NCI-H128 (cell line): ENCODE results near the gene TCTN2.

Experiments
- DNase-seq: peaks from one replicate; lab custom pipeline; 2025; ENCODE audit not compliant: unreplicated experiment; lab: John Stamatoyannopoulos, UW

The TCTN2 gene

DNA sequence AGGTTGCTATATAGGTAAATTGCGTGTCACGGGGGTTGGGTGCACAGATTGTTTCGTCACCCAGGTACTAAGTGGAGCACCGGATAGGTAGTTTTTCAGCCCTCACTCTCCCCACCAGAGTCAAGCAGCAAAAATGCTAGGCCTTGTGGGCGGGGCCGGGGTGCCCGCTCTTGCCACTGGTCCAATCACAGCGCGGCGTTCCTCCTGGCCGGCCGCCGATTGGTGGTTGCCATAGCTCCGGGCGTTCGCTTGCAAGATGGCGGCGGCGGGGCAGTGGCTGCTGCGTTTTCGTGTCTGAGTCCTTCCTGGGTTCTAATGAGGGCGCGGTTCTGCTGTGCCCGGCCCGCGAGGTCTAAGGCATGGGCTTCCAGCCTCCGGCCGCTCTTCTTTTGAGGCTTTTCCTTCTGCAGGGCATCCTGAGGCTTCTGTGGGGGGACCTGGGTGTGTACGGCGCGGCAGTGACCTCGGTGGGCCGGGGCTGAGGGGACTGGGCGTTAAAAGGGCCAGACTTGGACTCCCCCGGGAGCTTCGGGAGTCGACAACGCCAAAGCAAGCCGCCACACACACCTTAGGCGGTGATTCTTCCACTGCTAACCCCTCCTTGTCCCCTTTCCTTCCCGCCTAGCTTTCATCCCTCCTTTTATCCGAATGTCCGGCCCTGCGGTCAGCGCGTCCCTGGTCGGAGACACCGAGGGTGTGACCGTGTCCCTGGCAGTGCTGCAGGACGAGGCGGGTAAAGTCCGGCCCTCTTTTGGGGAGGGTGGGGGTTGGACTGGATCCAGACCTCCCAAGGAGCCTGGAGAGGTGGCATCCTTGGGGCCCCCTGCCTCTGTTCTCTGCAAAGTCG, at the start of gene TCTN2:
TSS of gene TCTN2 (plus strand) at position 232 of the 847 bp plus-strand sequence. CDS start at position 360, 128 bp downstream.
- peak; percentile 85 for DNase-seq

DNA sequence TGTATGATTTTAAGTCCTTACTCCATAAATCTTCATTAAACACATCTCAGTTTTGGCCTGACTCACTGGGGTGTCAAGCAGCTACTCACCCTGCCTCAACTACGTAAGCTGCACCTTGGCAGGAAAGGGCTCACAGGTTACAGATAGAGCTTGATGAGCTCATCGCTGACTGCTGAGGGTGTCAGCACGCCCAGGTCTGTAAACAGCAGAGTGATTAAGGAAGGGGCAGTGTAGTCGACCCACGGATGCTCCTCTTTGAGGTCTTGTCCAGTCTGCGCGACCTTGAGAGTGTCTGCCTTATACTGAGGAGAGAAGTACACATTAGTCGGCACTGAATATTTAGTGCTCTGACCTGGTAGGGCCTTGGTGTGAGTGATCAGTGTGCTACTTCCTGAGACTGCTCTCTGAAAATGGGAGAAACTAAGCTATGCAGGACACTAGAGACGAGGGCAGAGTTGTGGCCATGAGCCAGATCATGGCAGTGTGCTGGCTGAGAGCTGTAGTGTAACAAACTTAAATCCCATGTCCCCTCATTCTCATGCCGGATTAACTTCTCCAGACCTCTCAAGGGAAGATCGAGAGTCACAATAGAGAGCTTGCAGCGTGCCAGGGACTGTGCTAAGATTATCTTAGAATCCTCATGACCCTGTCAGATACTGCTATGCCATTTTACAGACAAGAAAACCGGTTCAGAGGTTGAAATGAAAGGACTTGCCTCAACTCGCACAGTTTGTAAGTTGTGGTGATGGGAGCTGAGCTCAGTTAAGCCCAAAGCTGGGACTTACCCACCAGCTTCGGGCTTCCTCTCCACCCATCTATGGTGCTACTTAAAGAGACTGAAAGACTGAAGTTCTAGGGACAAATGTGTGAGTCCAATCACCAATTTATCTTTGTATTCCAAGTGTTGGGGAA, 49.0 kb upstream of the TCTN2 start:
- DNase-seq, result no peak

DNA sequence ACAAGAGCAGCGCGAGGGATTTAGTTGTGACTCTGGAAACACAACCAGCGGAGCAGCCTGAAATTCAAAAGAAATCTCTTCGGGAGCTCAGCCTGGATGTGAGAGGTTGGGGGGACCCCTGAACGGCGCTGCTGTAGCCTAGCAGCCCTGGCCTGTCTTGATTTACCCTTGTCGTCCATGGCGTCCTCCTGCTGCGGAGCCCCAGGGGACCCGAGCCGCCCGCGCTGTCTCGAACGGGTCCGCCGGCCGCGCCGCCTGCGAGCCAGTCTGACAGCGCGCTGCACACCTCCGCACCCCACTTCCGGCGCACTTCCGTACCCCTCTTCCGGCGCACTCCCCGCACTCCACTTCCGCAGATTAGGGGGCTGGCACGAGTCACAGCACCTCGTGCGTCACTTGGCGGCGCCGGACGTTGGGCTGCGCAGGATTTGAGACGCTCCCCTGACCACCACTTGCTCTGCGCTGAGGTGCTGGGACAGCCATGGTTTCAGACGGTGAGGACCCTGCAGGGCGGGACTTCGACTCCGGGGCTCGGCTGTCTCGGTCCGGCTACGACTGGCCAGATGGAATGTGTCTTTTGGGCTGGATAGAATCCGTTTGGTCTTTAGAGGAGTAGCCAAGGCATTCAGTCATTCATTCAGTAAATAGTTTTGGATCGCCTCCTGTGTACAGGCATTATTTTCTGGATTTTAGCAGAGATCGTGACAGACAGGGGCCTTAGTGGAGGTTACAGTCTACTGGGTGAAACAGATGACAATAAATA, 37.4 kb upstream of the TCTN2 start, which contains the start of the genes EIF2B1 and GTF2H3:
TSS of gene EIF2B1 (minus strand) at position 308 of the 763 bp plus-strand sequence. CDS start at position 179, 129 bp downstream.
TSS of gene GTF2H3 (plus strand) at position 451 of the 763 bp plus-strand sequence. CDS start at position 482, 31 bp downstream.
- DNase-seq, result peak; percentile 93

DNA sequence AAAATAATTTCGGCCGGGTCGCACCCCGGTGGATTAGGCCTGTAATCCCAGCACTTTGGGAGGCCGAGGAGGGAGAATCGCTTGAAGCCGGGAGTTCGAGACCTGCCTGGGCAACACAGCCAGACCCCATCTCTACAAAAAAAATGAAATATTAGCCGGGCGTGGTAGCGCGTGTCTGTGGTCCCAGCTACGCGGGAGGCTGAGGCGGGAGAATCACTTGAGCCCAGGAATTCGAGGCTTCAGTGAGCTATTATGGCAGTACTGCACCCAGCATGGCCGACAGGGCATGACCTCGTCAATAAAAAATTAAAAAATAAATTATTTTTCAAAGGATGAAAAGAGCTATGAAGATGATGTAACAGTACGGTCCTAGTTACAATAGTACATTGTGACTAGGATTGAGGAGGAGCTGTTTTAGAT, 36.8 kb upstream of the TCTN2 start:
- no peak for DNase-seq

DNA sequence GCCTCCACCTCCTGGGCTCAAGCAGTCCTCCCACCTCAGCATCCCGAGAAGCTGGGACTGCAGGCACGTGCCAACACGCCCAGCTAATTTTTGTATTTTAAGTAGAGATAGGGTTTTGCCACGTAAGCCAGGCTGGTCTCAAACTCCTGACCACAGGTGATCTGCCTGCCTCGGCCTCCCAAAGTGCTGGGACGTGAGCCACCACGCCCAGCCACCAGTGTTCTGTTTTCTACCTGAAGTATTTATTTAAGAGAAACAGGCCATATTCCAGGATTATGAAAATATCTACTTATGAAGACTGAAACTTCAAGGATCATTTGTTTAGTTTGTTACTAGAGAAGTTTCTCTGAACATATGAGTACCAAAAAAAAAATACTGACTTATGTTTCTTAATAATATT, 27.0 kb upstream of the TCTN2 start:
- DNase-seq, result no peak

DNA sequence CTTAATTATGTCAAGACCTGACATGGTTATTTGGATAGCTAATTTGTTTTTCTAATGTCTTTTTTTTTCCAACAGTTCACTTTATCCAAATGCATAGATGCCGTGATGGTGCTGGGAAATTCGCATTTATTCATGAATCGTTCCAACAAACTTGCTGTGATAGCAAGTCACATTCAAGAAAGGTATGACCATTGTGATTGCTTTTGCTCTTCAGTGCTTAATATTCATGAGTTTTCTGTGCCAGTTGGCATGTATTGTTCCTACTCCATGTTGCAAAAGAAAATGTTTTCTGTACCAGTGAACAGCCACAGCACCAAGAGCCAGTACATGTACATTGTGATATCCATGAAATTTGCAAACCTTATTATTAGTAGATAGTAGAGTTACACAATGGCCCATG, 25.5 kb upstream of the TCTN2 start:
- no peak for DNase-seq

DNA sequence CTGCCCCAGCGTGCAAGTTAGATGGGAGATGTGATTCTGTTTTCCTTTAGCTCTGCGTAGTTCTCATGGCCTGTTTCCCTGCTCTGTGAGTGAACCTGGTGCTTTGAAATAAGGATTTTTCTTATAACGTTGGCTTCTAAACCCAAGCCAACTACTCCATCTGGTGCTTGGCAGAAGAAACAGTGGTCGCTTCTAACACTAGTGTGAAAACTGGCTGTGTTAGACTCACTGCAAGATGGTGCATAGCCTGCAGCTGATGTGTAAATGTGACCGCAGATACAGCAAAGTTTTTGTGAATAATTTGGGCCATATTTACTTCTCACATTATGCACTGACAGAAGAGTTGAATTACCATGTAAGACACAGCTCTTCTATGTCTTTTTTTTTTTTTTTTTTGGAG, 25.0 kb upstream of the TCTN2 start:
- no peak for DNase-seq

DNA sequence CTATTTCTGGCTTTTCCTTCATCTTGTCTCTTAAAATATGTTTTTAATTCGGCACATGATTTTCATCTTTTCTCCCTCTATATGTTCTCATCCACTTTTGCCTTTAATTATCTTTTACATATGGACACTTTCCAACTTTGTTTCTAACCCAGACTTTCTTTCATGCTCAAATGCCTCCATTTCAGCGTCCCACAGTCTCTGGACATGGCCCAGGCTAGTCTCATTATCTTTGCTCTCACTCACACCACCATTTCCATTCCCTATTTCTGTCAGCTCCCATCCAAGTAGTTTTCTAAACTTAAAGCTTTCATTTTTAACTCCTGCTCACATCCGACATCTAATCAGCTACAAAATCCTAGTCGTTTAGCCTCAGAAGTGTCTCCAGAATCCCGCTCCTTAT, 22.5 kb upstream of the TCTN2 start:
- no peak for DNase-seq

DNA sequence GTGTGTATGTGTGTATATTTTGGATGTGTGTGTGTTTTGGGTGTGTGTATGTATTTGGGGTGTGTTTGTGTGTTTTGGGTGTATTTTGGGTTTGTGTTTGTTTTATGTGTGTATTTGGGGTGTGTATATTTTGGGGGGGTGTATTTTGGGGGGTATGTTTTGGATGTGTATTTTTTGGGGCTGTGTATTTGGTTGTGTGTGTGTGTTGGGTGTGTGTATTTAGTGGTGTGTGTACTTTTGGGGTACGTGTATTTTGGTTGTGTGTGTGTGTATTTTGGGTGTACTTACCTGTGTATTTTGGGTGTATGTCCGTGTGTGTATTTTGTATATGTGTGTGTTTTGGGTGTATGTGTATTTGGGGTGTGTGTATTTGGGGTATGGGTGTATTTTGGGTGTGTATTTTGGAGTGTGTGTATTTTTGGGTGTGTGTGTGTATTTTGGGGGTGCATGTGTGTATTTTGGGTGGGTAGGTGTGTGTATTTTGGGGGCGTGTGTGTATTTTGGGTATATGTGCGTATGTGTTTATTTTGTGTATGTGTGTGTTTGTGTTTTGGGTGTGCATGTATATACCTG, 16.7 kb upstream of the TCTN2 start:
- no peak for DNase-seq

DNA sequence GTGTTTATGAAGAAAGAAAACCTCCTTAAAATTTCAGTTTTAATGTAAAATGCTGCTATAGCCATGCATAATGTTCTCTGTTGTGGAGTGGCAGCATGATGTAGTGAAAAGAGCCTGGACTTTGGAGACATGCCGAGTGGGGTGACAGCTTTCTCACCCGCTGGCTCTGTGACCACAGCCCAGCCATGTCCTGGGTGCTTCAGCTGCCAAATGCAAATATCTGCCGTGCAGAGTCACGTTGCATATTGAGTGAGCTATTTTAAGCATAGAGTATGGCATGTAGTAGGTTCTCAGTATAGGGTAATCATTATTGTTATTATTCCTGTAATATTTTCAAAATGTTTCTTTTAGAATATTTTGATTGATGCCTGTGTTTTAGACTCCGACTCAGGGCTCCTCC, 15.5 kb upstream of the TCTN2 start:
- DNase-seq, result no peak

DNA sequence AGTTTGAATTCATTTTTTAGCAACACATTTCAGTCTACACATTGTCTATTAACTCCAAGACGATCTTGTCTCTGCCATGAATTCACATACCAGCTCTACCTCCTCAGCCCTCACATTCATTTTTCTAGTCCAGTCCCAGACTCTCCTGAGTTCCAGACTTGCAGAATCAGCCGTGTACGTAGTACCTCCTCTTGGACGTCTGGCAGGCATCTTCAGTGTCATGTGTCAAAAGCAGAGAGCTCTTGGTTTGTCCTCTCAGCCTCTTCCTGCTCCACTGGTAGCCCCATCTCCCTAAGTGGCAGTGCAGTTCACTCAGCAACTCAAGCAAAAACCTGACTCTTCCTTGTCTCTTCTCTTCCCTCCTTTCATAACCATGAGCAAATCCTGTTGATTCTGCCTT, 14.5 kb upstream of the TCTN2 start:
- DNase-seq, result no peak

DNA sequence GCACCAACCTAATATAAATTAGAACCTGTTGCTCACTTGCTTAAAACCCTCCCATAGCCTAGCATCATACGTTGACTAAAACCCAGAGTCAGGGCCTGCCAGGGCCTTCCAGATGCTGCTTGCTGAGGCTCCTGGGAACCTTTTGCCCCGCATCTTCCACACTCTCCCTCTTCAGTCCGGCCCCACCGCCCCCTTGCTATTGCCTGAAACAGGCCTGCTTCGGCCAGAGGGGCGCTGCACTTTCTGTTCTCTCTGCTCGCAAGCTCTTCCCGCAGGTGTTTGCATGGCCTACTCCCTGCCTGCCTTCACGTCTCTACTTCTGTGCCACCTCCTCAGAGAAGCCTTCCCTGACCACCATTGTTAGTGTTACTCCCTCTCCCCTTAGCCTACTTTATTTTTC, 13.7 kb upstream of the TCTN2 start:
- no peak for DNase-seq

DNA sequence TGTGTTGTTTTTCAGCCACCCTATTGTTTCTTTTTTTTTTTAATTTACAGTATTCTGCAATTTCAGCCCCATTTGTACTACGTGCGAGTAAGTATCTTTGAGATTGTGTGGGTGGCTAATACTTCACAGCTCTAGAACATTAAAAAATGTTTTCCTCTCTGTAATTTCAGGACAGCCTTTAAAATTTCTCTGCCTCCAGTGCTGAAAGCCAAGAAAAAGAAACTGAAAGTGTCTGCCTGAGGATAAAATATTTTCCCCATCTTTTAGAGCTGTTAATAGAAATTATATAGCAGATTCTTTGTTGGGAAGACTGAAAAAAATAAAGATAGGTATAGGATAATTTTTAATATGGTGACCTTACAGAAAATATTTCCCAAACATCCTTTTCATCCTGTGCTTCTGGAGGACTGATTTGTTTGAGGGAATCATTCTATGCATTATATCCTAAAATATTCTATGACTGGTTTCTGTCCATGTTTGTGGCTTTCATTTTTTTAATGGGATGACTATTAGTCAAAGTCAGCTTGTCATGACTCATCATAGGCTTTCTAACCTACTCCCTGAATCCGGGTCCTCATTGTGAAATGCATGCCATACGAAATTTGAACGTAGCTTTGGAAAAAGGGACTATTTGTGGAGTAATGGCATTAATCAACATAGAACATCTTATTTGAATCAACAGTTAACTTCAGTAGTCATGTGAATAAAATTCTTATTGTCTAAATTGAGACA, 10.8 kb upstream of the TCTN2 start:
- no peak for DNase-seq

DNA sequence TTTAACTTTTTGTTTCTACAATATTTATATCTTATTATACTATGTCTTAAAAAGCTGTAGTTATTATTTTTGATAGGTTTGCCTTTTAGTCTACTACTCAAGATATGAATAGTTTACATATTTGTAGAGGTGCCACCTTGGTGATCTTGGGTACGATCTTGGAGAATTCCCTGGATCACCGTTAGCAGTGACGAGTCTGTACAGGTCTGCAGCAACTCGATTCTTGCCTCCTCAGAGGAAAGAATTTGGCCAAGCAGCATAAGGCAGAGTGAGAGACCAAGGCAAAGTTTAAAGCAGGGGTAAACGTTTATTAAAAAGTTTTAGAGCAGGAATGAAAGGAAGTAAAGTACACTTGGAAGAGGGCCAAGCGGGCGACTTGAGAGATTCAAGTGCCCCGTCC, 3.1 kb upstream of the TCTN2 start:
- DNase-seq, result no peak

DNA sequence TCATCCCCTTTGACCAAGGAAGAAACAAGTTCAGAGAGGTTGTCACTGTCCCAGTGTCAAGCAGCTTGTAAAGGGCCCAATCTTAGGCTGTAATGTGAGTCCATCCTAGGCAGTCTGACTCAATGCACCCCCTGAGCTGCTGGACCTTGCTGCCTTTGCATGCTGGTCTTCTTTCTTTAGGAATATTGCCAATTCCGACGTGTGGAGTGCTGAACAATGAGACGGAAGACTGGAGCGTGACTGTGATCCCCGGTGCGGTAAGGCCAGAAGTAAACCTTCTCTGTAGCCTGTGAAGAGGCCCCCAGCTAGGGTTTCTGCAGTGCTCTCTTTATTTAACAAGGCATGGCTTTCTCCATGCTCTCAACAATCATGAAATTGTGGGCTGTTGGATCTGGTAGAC, 963 bp downstream of the TCTN2 start:
- no peak for DNase-seq

DNA sequence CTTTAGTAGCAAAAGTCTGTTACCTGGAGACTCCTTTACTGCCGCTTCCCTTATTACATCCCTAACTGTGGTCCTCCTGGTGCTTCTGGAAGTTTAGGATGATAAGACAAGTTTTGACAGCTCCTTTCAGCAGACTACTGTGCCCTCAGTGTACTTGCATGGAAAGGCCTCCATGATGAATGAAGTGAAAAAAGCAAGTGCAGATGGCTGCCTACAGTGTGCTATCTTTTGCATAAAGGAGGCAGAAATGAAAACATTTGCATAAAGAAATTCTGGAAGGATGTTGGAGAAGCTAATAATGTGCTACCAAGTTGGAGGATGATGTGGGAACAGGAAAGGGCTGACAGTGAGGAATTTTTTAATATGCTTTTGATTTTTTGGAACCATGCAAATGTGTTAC, 4.5 kb downstream of the TCTN2 start:
- DNase-seq, result no peak

DNA sequence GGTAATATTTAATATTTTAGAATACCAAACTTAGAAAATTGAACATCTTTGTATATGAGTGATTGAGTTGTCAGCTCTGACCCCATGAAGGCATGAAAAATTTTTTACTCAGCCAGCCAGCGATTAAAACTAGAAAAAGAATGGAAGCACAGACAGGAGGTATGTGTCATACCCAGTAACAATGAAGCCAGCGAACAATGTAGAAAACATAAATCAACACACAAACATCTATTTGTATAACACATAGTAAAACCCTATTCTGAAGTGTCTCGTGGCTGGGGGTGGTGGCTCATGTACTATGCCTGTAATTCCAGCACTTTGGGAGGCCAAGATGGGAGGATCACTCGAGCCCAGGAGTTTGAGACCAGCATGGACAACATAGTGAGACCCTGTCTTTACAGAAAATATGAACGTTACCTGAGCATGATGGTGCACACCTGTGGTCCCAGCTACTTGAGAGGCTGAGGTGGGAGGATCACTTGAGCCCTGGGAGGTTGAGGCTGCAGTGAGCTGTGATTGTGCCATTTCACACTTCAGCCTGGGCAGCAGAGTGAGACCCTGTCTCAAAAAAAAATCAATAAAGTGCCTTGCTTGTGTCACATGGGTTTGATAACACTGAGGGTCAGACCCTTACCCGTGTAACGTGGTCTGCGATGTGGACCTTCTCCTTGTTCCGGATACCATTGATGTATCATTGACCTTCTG, 5.9 kb downstream of the TCTN2 start:
- no peak for DNase-seq

DNA sequence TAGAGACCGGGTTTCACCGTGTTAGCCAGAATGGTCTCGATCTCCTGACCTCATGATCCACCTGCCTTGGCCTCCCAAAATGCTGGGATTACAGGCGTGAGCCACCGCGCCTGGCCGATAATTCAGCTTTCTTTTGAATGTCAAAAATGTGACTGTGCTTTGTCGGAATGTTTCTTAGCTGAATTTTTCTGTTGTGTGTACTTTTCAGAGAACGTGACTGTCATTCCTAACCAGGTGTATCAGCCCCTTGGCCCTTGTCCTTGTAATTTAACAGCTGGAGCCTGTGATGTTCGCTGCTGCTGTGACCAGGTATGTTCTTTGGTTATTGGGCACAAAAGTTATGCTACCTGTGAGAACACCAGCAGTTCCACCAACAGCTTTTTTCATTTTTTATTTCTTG, 8.1 kb downstream of the TCTN2 start:
- DNase-seq, result no peak

DNA sequence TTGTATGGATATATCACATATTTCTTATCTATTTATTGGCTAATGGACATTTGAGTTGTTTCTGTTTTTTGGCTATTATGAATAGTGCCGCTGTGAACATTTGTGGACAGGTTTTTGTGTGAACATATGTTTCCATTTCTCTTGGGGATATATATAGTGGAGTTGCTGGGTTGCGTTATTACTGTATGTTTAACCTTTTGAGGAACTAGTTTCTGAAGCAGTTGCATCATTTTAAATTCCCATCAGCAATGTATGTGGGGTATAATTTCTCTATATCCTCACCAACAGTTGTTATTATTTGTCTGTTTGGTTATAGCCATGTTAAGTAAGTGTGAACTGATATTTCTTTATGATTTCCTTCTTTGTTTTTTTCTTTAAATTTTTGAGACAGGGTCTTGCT, 10.7 kb downstream of the TCTN2 start:
- no peak for DNase-seq
